ENCODE results near the gene BPIFA3.

DNA sequence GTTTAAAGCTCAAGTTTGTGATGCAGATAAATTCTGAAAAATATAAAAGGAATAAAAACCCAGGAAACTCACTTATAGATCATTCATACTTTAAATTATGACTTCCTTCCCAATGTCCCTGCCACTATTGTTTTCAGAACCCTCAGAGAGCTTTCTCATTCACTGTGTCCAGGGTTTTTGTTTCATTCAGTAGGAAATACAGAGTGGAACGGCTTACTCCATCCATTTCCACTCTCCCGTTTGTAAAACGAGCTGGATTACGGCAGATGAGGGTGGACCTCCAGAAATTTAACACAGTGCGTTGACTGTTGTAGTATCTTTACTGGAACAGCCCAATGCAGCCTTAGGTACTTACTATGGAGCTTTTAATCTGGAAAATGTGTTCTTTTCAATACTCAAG lies 42.2 kb downstream of the BPIFA3 start:
- TF ChIP-seq, protein P1, sequence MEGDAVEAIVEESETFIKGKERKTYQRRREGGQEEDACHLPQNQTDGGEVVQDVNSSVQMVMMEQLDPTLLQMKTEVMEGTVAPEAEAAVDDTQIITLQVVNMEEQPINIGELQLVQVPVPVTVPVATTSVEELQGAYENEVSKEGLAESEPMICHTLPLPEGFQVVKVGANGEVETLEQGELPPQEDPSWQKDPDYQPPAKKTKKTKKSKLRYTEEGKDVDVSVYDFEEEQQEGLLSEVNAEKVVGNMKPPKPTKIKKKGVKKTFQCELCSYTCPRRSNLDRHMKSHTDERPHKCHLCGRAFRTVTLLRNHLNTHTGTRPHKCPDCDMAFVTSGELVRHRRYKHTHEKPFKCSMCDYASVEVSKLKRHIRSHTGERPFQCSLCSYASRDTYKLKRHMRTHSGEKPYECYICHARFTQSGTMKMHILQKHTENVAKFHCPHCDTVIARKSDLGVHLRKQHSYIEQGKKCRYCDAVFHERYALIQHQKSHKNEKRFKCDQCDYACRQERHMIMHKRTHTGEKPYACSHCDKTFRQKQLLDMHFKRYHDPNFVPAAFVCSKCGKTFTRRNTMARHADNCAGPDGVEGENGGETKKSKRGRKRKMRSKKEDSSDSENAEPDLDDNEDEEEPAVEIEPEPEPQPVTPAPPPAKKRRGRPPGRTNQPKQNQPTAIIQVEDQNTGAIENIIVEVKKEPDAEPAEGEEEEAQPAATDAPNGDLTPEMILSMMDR (IDR thresholded peaks at IDR 0.05; ENCODE audit: poor library complexity, severe bottlenecking) = no peak
- no peak for TF ChIP-seq REST (IDR thresholded peaks at IDR 0.05; ENCODE audit: borderline replicate concordance)
- TF ChIP-seq TAF1 (IDR thresholded peaks at IDR 0.05; ENCODE audit: low read depth) = no peak
